Liver (tissue), 9 donors: ENCODE data around the gene CARM1. TPM values are rescaled to one million over a fixed set of nuclear protein-coding genes. Genes with fewer than 3 reads are reported as not detected.

Experiments
- DNase-seq: peaks from one replicate; pipeline ENCODE4 v3.0.0-alpha.2; 2017; ENCODE audit warnings: low spot score
- H3K27ac ChIP-seq, 2 donors: one replicate each; pipeline ENCODE4 v1.7.0; 2013; ENCODE audit warnings: inconsistent platforms in 2 of 2, low read length in 2 of 2, control low read depth in 1 of 2, low read depth in 1 of 2, mild to moderate bottlenecking in 1 of 2
- H3K27me3 ChIP-seq, 4 donors: one replicate each; pipeline versions ENCODE4 v1.6.1 to v1.7.0; 2013; ENCODE audit warnings: low read length in 3 of 4, inconsistent platforms in 1 of 4, mild to moderate bottlenecking in 1 of 4, moderate library complexity in 1 of 4; ENCODE audit not compliant: control insufficient read depth in 4 of 4, insufficient read depth in 4 of 4
- H3K36me3 ChIP-seq, 4 donors: one replicate each; pipeline versions ENCODE4 v1.6.1 to v1.7.0; 2013; ENCODE audit warnings: low read length in 3 of 4, mild to moderate bottlenecking in 3 of 4, low read depth in 1 of 4, moderate library complexity in 1 of 4; ENCODE audit not compliant: control insufficient read depth in 4 of 4, insufficient read depth in 3 of 4
- H3K4me1 ChIP-seq, 4 donors: one replicate each; pipeline versions ENCODE4 v1.6.1 to v1.7.0; 2013; ENCODE audit warnings: low read length in 3 of 4, mild to moderate bottlenecking in 3 of 4, moderate library complexity in 1 of 4; ENCODE audit not compliant: control insufficient read depth in 4 of 4, insufficient read depth in 4 of 4
- H3K4me3 ChIP-seq, 3 donors: one replicate each; pipeline versions ENCODE4 v1.6.1 to v1.7.0; 2013; ENCODE audit warnings: low read length in 3 of 3, control low read depth in 1 of 3, low read depth in 1 of 3, mild to moderate bottlenecking in 1 of 3
- H3K9ac ChIP-seq, 2 donors: one replicate each; pipeline ENCODE4 v1.7.0; 2013; ENCODE audit warnings: low read length in 2 of 2, mild to moderate bottlenecking in 2 of 2, moderate library complexity in 2 of 2, control low read depth in 1 of 2, low read depth in 1 of 2
- H3K9me3 ChIP-seq, 4 donors: one replicate each; pipeline versions ENCODE4 v1.6.1 to v1.7.0; 2013; ENCODE audit warnings: low read length in 3 of 4; ENCODE audit not compliant: control insufficient read depth in 4 of 4
- FOXA1 ChIP-seq: IDR thresholded peaks from 2 replicates; pipeline ENCODE4 v1.6.1; 2016; ENCODE audit warnings: antibody characterized with exemption
- FOXA2 ChIP-seq: IDR thresholded peaks from 2 replicates; pipeline ENCODE4 v1.6.1; 2016; ENCODE audit warnings: antibody characterized with exemption
- GABPA ChIP-seq, 2 donors: IDR thresholded peaks in 1 of 2; conservative IDR thresholded peaks in 1 of 2; 2 replicates each; pipeline ENCODE4 v1.6.1; 2016; ENCODE audit warnings: antibody characterized with exemption in 2 of 2, mild to moderate bottlenecking in 1 of 2, moderate library complexity in 1 of 2
- HNF4A ChIP-seq, 2 donors: conservative IDR thresholded peaks; 2 replicates each; pipeline ENCODE4 v1.6.1; 2016; ENCODE audit warnings: antibody characterized with exemption in 2 of 2, mild to moderate bottlenecking in 2 of 2
- HNF4G ChIP-seq: IDR thresholded peaks from 2 replicates; pipeline ENCODE4 v1.6.1; 2016; ENCODE audit warnings: antibody characterized with exemption
- JUND ChIP-seq, 2 donors: IDR thresholded peaks; 2 replicates each; pipeline ENCODE4 v1.6.1; 2016; ENCODE audit warnings: antibody characterized with exemption in 2 of 2
- NR2F2 ChIP-seq: IDR thresholded peaks from 2 replicates; pipeline ENCODE4 v1.6.1; 2016; ENCODE audit warnings: antibody characterized with exemption
- RXRA ChIP-seq, 2 donors: IDR thresholded peaks; 2 replicates each; pipeline ENCODE4 v1.6.1; 2017 to 2018; ENCODE audit warnings: antibody characterized with exemption in 2 of 2, mild to moderate bottlenecking in 1 of 2
- SP1 ChIP-seq: IDR thresholded peaks from 2 replicates; pipeline ENCODE4 v1.6.1; 2018; ENCODE audit warnings: antibody characterized with exemption, mild to moderate bottlenecking
- TAF1 ChIP-seq: conservative IDR thresholded peaks from 2 replicates; pipeline ENCODE4 v1.6.1; 2016; ENCODE audit warnings: antibody characterized with exemption, mild to moderate bottlenecking
- YY1 ChIP-seq: IDR thresholded peaks from 2 replicates; pipeline ENCODE4 v1.6.1; 2016; ENCODE audit warnings: antibody characterized with exemption, mild to moderate bottlenecking
- WGBS: extraction: QIAGEN DNeasy Blood & Tissue Kit; methylation state at CpG from one replicate; pipeline ENCODE4 v1.1.7; 2013; 5-methylcytosine and 5-hydroxymethylcytosine counted together
- polyA plus RNA-seq, 2 donors: library from polyadenylated mRNA; stranded (reverse) in 1 of 2; unstranded in 1 of 2; fragments of 200-250 nt in 1 of 2; fragments of >200 nt in 1 of 2; fragmentation: Nextera tagmentation in 1 of 2; extraction: Ambion mirVana in 1 of 2; gene quantifications; one replicate each; pipeline versions ENCODE4 v1.2.1 to v1.2.3, GENCODE V29; 2013 to 2015
- total RNA-seq, 2 donors: library from RNA; depleted of rRNA; stranded (reverse); fragments of >200 nt; gene quantifications; one replicate each; pipeline ENCODE4 v1.2.3, GENCODE V29; 2014
- TF ChIP-seq, protein P1 (sequence below): fragments of 150-350 bp; IDR thresholded peaks from 2 replicates; pipeline ENCODE4 v1.5.1; 2017; ENCODE audit warnings: improper control_type of control experiment, low read depth, low read length; ENCODE audit not compliant: missing input control
- TF ChIP-seq, protein P2 (sequence below): IDR thresholded peaks from 2 replicates; pipeline ENCODE4 v1.6.1; 2016; ENCODE audit warnings: antibody characterized with exemption, mild to moderate bottlenecking
- TF ChIP-seq, protein P3 (sequence below): IDR thresholded peaks from 2 replicates; pipeline ENCODE4 v1.6.1; 2016; ENCODE audit warnings: antibody characterized with exemption
- donor health status: healthy.
- donor health status: healthy.
- donor health status: healthy.
- donor health status: healthy.
- donor health status: healthy.

Gene CARM1
- total and polyA plus RNA-seq, 4 donors: 5.1 to 18.3 (median 15.1) TPM

DNA sequence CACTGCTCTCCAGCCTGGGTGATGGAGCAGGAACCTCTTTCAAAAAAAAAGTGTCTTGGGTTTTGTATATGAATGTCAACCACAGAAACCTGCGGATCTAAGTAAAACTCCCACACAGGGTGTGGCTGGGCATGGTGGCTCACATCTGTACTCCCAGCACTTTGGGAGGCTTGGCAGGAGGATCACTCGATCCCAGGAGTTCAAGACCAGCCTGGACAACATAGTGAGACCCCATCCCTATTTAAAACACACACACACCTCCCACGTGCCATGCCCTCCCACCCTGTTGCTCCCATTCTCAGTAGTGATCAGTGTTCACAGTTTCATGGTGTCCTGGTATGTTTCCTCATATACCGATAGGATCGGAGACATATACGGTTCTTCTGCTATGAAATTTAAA lies 44.5 kb upstream of the CARM1 start:
- TF ChIP-seq RXRA (IDR thresholded peaks at IDR 0.05): no peak
- no peak for TF ChIP-seq FOXA2
- TF ChIP-seq, protein P1, sequence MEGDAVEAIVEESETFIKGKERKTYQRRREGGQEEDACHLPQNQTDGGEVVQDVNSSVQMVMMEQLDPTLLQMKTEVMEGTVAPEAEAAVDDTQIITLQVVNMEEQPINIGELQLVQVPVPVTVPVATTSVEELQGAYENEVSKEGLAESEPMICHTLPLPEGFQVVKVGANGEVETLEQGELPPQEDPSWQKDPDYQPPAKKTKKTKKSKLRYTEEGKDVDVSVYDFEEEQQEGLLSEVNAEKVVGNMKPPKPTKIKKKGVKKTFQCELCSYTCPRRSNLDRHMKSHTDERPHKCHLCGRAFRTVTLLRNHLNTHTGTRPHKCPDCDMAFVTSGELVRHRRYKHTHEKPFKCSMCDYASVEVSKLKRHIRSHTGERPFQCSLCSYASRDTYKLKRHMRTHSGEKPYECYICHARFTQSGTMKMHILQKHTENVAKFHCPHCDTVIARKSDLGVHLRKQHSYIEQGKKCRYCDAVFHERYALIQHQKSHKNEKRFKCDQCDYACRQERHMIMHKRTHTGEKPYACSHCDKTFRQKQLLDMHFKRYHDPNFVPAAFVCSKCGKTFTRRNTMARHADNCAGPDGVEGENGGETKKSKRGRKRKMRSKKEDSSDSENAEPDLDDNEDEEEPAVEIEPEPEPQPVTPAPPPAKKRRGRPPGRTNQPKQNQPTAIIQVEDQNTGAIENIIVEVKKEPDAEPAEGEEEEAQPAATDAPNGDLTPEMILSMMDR: no peak
- TF ChIP-seq YY1: no peak
- TF ChIP-seq, protein P2, sequence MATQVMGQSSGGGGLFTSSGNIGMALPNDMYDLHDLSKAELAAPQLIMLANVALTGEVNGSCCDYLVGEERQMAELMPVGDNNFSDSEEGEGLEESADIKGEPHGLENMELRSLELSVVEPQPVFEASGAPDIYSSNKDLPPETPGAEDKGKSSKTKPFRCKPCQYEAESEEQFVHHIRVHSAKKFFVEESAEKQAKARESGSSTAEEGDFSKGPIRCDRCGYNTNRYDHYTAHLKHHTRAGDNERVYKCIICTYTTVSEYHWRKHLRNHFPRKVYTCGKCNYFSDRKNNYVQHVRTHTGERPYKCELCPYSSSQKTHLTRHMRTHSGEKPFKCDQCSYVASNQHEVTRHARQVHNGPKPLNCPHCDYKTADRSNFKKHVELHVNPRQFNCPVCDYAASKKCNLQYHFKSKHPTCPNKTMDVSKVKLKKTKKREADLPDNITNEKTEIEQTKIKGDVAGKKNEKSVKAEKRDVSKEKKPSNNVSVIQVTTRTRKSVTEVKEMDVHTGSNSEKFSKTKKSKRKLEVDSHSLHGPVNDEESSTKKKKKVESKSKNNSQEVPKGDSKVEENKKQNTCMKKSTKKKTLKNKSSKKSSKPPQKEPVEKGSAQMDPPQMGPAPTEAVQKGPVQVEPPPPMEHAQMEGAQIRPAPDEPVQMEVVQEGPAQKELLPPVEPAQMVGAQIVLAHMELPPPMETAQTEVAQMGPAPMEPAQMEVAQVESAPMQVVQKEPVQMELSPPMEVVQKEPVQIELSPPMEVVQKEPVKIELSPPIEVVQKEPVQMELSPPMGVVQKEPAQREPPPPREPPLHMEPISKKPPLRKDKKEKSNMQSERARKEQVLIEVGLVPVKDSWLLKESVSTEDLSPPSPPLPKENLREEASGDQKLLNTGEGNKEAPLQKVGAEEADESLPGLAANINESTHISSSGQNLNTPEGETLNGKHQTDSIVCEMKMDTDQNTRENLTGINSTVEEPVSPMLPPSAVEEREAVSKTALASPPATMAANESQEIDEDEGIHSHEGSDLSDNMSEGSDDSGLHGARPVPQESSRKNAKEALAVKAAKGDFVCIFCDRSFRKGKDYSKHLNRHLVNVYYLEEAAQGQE: no peak
- TF ChIP-seq JUND (IDR thresholded peaks at IDR 0.05): no peak
- no peak for TF ChIP-seq HNF4A (conservative IDR thresholded peaks at IDR 0.05)
- TF ChIP-seq SP1: no peak
- TF ChIP-seq GABPA (IDR thresholded peaks at IDR 0.05 in 1 of 2, conservative IDR thresholded peaks at IDR 0.05 in 1 of 2): no peak
- TF ChIP-seq TAF1: no peak
- TF ChIP-seq NR2F2: no peak
- TF ChIP-seq, protein P3, sequence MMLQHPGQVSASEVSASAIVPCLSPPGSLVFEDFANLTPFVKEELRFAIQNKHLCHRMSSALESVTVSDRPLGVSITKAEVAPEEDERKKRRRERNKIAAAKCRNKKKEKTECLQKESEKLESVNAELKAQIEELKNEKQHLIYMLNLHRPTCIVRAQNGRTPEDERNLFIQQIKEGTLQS: no peak
- TF ChIP-seq HNF4G: no peak
- Histone ChIP-seq H3K4me3 (no peak overlapping the region), H3K9ac (no peak overlapping the region), H3K9me3 (no peaks in the 10 kb centered on the region), H3K4me1 (no peaks in the 10 kb centered on the region), H3K36me3 (peaks cover 11 to 58% (median 33%) of the 10 kb centered on the region in 4 donors), H3K27ac (no peak overlapping the region), H3K27me3 (no peaks in the 10 kb centered on the region)
- no peak for DNase-seq
- WGBS: 92% methylated on average over 6 of the region's 6 CpGs

DNA sequence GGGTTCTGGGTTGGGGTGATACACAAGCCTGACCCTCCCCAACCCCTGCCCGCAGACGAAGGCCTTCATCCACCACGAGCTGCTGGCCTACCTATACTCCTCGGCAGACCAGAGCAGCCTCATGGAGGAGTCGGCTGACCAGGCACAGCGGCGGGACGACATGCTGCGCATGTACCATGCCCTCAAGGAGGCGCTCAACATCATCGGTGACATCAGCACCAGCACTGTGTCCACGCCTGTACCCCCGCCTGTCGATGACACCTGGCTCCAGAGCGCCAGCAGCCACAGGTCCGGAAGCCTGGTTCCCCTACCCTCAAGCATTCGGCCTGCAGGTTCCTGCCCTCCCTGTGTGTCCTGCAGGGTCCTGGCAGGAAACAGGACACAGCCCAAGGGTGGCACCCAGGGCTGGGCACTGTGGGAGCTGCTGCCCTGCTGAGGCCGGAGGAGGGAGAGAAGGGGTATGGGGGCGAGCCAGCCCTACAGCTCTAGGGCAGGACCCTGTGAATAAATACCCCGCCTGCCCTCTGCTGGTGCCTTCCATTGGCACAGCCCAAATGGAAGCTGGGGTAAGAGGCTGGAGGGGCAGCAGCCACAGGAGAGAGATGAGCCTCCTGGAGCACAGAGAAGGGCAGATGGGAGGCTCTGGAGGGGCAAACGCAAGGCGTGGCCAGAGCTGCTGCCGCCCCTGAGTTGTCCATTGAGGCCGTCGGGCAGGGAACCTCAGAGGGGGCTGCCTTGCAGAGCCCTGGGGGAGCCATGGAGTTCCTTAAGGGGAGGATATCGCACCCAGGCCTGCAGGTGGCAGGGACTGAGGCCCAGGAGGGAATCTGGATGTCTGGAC lies 42.2 kb upstream of the CARM1 start:
- TF ChIP-seq NR2F2: no peak
- no peak for TF ChIP-seq SP1
- no peak for TF ChIP-seq FOXA1
- no peak overlapping the region for H3K27ac ChIP-seq
- H3K9me3 ChIP-seq: no peaks in the 10 kb centered on the region
- H3K9ac ChIP-seq: no peak overlapping the region
- no peak overlapping the region for H3K4me3 ChIP-seq
- peaks cover 10 to 58% (median 29%) of the 10 kb centered on the region in 4 donors for H3K36me3 ChIP-seq
- 95% methylated on average over 26 of the region's 26 CpGs for WGBS
- no peaks in the 10 kb centered on the region for H3K27me3 ChIP-seq
- no peak for DNase-seq
- no peaks in the 10 kb centered on the region for H3K4me1 ChIP-seq
